ENCODE measurements around the gene FKBP2. TPM values are rescaled to one million over a fixed set of nuclear protein-coding genes. Genes with fewer than 3 reads are reported as not detected.

Gene FKBP2
- total RNA-seq, result 120 TPM

DNA sequence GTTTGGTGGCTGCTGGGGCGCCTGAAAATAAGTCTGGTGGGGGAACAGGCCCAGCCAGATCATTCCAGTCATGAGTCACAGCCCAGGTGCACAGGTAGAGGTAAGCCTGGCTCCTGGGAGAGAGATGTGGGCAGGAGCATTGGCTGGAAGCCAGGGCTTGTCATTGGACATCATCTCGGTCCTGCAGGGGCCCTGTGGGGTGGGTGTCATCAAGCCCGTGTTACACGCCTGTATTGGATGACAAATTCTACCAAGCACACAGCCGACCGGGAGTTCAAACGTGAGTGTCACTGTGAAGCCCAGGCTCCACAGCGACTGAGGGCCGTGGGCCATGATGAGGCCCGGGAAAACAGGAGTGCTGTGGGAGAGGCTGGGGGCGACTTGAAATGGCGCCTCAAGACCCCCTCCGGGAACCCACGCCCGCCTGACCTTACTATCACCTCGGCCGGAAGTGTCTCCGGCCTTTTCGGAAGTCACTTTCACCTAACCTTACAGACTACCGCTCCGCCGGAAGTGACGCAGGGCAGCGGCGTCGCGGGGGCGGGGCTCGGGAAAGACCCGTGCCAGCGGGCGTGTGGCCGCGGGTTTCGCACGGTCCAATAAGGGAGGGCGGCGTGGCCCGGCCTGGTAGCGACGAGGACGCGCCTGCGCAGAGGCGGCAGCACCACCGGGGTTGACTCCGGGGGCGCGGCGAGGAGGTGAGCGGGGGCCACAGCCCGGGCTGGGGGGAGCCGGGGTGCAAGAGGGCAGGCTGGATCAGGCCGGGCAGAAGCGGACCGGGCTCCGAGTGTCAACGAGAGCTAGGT, at the start of gene FKBP2:
TSS of gene FKBP2 (plus strand) at position 661 of the 806 bp plus-strand sequence. CDS start 1,293 bp downstream, outside the sequence.
- peak; percentile 98 for DNase-seq (ENCODE audit: low spot score)

DNA sequence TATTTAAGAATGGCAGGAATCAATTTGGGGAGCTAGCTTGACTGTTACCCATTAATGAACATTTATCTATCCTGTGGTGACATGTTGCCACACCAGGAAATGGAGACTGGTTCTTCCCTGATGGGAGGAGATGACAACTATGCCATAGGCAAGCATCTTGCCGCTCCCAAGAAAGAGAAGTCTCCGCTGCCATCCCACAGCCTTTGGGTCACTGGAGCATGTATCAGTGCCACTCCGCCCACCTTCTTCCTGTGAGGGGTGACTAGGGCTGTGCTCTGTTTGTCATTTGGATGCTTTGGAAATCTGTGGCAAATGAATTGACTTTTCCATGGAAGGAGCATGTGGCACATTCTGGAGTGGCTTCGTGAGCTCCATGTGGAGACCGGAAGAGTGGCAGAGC, 48.5 kb upstream of the FKBP2 start:
- no peak for DNase-seq (ENCODE audit: low spot score)

DNA sequence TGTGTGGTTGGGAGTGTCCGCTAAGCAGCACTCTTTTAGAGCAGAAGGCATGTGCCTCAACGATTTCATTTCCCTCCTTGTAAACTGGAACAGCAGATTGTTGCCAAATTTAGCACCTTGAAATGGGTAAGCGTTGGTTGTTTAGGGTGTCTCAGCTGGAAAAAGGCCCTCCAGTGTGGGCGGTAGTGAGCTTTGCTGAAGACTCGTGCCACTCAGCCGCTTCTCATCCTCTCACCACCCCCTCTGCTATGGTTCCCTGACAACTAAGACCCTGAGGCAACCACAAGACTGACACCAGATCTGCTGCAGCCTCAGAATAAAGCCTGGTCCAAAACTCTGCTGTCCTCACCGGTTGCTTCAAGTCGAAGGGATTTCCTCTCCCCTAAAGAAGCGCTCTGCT, 44.3 kb upstream of the FKBP2 start:
- no peak for DNase-seq (ENCODE audit: low spot score)

DNA sequence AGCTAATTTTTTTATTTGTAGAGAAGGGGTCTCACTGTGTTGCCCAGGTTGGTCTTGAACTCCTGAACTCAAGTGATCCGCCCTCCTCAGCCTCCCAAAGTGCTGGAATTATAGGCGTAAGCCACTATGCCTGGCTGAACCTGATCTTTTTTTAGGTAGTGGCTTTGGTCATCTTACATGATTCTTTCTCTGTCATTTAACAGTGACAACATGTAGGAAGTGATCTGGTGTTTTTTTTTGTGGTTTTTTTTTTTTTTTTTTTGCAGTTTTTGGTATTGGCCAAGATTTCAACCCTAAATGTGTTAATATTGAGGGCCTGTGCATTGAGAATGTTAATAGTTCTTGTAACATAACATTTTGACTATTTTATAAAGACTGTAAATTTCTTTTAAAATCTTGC, 42.4 kb upstream of the FKBP2 start:
- no peak for DNase-seq (ENCODE audit: low spot score)

DNA sequence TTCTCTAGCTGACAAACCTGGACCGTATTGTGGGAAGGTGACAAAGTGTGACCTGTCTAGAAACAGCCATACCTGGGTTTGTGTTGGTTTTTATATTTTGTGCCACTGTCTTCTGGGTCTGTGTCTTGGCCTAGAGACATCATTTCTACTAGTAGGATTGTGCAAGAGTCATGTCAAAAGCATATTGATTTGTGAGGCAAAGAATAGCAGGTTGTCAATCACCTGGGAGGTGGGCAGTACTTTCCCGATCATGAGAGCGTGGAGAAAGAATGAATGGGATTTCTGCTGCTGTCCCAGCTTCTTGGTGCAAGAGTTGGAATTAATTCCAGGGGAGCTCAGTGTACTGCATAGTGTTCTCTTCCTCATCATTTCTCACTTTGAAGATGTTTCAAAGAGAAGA, 39.4 kb upstream of the FKBP2 start:
- no peak for DNase-seq (ENCODE audit: low spot score)

DNA sequence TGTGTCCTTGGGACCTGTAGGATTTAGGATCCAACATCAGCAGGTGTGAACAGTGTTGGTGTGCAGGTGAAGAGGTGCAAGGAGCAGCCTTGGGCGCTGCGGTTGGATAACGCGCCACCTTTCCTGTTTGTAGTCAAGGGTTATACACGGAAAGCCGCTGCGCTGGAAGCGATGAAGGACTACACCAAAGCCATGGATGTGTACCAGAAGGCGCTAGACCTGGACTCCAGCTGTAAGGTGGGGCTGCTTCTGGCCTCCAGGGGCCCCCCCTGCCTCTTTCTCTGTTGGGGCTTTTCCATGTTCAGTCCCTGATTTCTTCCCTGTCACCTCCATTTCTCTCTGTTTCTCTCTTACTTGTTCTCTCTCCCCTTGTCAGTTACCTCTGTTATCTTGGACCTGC, 37.9 kb upstream of the FKBP2 start:
- no peak for DNase-seq (ENCODE audit: low spot score)

DNA sequence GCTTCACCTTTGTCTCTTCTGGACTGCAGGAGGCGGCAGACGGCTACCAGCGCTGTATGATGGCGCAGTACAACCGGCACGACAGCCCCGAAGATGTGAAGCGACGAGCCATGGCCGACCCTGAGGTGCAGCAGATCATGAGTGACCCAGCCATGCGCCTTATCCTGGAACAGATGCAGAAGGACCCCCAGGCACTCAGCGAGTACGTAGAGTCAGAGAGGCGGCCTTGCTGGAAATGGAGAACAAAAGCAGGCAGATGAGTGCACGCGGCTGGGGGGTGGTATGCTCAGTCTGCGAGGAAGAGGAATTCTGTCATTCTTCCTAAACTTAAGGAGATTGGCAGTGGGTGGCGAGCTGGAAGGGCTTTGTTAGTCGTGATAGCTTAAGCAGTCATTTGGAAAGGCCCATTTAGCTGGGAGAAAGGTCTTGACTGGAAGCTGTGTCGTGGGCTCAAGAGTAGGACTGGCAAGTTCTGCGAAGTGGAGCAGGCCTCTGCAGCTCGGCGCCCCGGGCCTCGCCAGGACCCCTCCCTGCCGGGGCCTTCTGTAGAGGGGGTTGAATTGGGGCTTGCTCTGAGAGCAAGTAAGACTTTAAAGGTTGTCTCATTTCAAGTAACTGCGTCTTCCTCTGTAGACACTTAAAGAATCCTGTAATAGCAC, 37.3 kb upstream of the FKBP2 start:
- no peak for DNase-seq (ENCODE audit: low spot score)

DNA sequence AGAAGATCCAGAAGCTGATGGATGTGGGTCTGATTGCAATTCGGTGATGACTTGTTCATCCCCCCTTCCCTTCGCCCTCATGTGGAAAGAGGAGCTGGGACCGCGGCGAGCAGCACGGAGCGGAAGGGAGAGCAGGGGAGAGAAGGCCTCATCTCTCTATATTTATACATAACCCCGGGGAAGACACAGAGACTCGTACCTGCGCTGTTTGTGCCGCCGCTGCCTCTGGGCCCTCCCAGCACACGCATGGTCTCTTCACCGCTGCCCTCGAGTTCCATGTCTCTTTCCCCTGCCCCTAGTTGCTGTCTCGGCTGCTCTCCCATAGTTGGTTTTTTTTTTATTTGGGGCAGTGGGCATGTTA, 36.8 kb upstream of the FKBP2 start:
- no peak for DNase-seq (ENCODE audit: low spot score)

DNA sequence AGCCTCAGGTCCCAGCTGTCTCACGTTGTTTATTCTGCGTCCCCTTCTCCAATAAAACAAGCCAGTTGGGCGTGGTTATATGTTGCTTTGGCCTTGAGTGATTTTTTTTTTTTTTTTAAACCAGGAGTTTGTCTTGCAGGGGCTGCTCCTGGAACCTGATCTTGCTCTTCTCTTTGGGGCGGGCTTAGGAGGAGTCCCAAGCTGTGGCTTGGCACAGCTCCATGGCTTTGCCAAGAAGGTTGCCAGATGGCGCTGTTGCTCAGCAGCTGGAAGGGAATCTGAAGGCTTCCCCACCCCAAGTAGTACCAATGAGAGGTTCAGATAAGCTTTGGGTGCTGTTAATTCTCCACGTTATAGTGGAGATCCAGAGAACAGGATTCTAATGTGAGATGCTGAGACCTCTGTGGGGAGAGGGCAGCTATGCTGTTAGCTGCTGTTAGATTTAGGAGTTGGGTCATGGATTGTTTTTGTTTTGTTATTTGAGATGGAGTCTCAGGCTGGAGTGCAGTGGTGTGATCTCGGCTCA, 36.4 kb upstream of the FKBP2 start:
- peak; percentile 92 for DNase-seq (ENCODE audit: low spot score)

DNA sequence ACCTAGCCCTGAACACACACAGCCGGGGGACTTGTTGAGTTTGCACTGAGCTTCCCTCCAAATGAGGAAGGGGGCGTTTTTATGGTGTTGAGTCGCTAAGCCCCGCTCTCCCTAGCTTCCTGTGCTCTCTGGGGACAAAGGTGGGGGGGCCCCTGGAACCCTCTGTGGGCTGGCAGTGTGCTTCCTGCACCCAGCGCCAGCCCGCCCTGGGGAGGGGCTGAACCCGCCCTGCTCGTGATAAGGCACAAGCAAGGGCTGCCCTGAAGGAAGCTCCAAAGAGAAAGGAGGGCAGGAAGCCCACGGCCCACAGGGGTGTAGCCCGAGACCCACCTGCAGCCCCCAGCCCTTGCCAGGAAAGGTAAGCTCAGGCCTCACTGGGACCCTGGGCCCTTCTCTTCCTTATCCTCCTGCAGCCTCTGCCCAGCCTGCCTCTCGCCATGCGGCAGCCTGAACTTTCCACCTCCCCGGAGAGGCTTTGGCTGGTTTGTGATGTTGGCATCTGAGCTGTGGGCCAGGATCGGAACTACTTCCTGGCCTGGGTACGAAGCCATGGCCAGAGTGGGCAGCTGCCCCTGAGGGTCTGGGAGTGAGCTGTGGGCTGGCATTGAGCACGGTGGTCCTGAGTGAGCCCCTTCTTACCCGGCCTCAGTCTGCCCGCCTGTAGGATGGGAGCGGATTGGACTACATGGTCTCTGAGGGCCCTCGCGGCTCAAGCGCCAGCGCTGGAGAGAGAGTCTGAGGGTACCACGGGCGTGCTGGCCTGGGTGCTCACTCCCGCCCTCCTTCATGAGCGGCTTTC, 34.2 kb upstream of the FKBP2 start, which contains the start of gene FERMT3:
TSS of gene FERMT3 (plus strand) at position 265 of the 799 bp plus-strand sequence. CDS start 644 bp downstream, outside the sequence.
- peak; percentile 59 for DNase-seq (ENCODE audit: low spot score)

DNA sequence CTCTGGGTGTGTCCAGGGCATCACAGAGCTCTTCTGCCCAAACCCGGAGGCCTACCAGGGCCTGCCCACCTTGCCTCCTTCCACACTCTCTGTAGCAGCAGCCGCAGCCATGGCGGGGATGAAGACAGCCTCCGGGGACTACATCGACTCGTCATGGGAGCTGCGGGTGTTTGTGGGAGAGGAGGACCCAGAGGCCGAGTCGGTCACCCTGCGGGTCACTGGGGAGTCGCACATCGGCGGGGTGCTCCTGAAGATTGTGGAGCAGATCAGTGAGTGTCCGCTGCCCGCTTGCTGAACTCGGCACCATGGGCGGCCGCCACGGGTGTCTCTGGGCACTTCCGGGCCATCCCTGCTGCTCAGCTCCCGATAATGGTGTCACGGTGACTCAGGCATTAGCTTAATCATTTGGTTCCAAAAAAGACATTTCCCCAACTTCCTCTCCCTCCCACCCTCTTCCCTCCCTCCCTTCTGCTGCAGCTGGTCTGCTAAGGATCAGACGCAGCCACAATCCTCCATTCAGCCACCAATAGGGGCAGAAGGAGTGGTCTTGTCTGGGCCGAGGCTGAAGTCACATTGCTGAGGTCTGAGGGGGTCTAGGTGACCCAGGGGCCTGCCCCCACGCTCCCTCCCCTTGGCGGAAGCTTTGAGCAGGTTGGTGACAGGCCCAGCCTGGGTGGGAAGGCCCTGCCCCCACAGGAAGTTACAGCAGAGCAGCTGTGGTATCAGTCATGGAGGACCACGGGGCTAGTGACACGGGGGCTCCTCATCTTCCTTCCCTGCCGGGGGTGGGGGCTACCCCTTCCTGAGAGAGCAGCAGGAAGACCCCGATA, 33.4 kb upstream of the FKBP2 start:
- peak; percentile 54 for DNase-seq (ENCODE audit: low spot score)

DNA sequence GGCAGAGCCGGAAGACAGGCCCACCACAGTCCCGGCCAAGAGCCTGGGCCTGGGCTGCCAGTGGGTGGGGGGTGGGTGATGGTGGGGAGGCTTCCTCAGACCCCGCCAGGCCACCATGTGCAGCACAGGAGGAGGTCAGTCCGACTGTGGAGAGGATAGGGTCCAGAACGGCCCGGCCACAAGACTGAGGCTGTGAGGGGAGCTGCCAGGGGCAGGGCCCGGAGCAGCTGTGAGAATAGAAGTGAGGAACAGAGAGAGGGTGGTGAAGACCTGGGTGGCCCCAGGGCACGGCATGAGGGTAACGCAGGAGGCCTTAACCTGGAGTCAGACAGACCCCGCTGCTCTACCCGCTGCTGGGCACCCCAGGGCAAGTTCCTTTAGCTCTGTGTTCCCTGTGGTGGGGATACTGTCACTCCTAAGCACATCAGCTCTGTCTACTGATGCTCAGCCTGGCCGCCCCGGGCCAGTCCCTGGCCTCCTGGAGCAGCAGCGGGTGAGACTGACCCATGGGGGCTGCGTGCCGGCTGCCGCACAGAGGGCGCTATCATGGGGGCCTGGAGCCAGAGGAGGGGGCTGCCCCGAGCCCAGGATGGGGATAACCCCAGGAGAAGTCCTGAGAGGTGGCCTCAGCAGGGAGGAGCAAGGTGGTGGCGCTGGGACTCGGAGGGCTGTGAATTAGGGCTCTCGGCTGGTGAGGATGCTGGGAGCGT, 32.7 kb upstream of the FKBP2 start:
- DNase-seq (ENCODE audit: low spot score), result no peak

DNA sequence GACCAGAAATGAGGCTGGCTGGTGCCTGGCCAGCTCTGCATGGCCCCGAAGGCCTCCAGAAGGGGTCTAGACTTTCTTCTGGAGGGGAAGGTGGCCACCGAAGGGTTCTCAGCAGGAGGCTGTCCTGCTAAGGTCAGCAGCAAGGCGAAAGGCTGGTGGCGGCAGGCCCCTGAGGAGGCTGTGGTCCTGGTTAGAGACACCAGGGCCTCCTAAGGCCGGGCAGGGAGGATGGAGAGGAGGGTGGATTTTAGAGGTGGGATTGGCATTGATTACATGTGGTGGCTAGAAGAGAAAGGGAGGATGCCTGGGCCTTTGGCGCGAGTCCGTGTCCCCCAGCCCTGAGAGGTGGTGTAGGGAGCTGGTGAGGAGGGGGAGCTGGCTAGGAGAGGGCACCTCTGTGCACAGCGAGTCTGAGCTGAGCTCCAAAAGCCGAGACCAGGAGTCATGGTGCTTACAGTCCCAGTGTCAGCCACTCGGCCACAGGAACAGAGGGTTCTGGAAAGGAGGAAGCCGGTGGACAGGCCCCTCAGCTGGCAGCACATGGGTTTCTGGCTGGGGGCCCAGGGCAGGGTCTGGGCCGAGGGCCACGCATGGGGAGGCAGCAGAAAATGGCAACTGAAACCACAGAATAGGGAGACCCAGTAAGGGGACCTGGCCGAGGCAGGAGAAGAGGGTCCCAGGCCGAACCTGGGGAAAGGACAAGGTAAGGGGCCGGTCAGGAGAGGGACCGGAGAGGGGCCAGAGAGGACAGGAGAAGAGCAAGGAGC, 31.9 kb upstream of the FKBP2 start:
- DNase-seq (ENCODE audit: low spot score), result no peak

DNA sequence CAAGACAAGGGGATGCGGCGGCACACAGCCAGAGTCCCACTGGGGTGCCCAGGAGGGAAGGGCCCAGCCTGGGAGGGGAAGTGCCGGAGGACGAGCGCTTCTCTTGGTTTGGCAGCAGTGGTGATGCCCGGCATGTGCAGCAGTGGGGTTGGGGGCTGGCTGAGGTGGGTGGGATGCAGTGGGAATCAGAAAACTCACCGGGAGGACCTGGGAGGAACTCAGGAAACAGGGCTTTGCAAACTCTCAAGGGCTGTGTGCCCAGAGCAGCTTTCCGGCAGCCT, 31.4 kb upstream of the FKBP2 start:
- no peak for DNase-seq (ENCODE audit: low spot score)

DNA sequence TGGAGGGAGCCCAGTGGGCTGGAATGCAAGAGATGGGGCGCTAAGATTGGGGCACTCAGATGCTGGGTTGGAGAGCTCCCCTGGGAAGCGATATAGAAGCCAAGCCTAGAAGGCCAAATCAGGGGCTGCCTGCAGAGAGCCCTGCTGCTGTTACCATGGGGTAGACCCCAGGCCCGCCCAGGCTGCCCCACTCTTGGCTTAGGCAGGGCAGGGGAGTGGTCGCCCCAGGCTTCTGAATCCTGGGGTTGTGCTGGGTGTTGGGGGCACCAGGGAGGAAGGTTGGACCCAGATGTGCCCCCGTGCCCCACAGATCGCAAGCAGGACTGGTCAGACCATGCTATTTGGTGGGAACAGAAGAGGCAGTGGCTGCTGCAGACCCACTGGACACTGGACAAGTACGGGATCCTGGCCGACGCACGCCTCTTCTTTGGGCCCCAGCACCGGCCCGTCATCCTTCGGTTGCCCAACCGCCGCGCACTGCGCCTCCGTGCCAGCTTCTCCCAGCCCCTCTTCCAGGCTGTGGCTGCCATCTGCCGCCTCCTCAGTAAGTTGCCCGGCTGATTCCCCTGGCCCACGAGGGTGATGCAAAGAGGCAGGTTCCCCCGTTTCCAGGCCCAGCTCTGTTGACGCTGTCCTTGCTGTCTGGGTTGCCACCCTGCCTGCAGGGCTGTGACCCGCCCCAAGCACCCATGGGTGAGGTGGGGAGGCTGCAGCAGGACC, 30.4 kb upstream of the FKBP2 start:
- DNase-seq (ENCODE audit: low spot score), result no peak

DNA sequence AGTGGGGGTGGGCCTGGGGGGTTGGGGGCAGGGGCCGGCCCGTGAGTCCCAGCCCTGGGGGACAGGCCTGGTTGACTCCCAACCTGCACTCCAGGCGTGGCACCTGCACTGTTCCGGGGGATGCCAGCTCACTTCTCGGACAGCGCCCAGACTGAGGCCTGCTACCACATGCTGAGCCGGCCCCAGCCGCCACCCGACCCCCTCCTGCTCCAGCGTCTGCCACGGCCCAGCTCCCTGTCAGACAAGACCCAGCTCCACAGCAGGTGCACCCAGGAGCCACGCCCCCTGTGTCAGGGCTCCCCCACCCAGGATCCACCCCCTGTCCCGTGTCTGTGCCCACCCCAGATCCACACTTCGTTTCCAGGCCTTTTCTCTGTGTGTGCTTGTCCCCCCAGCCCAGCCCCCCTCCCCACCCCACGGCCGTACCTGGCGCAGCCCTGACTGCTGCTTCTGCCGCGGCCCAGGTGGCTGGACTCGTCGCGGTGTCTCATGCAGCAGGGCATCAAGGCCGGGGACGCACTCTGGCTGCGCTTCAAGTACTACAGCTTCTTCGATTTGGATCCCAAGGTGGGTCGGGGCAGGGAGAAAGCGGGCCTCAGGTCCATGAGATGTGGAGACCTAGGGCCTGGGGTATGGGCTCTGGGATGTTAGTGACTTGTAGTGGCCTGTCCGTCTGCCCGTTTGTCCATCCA, 29.6 kb upstream of the FKBP2 start:
- DNase-seq (ENCODE audit: low spot score), result no peak

DNA sequence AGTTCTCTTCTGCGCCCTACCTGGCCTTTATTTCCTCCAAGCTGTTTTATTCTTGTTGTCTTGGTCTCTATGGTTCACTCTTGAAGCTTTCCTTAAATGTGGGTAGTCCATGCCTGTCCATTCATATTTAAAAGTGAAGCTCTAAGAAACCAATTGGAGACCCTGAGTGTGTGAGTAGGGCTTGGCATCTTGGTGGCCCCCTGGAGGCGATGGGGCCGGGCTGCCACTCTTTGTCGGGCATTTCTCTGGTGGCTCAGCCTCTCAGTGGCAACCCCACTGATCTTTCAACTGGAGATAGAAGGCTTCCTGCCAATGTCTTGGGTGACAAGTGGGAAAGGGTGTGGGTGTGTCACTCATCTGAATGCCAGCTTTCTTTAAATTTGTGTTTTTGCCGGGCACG, 24.0 kb upstream of the FKBP2 start:
- DNase-seq (ENCODE audit: low spot score), result no peak

DNA sequence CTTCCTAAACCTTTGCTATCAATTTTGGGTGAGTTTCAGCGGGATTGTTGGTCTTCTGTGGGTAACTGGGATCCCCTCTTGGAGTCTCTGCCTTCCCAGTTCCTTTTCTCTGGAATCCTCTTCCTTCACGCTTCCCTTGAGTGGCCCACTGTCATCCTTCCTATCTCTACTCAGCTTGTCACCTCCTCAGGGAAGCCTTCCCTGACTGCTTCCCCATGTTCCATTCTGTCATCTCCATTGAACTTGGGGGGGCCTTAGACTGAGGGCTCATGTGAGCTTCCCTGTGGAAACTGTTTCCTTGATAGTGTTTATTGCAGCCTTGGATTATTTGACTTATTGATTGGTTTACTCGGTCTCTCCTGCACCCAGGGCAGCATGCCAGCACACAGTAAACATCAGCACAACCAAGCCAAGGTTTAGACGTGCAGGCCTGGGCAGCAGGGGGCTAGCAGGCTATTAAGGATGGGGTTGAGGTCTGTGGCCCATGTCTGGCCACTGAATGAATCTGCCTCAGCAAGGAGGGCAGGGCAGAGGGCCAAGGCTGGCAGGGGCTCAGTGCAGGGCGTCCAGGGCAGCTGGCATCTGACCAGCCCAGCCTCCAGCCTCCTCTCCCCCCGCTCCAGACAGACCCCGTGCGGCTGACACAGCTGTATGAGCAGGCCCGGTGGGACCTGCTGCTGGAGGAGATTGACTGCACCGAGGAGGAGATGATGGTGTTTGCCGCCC, 22.1 kb upstream of the FKBP2 start:
- DNase-seq (ENCODE audit: low spot score), result peak; percentile 73
